Activated CD4-positive, alpha-beta memory T cell treated with anti-CD3 and anti-CD28 coated beads, Interleukin-2, amount 10 ng/mL, durations not matched to agents 7 days and 5 days (primary cell): ENCODE data around the gene VPS37B. TPM values are rescaled to one million over a fixed set of nuclear protein-coding genes. Genes with fewer than 3 reads are reported as not detected.
"Not testable (repeated sequence)": the region's sequence is repeated elsewhere in the genome, so short reads cannot be mapped to it uniquely, and the experiment has no call there.

Experiments used
- CTCF ChIA-PET: fragments of 350-600 bp; sonication (Branson Sonifier 250); formaldehyde crosslinking; loops from one replicate; lab custom pipeline; 2021; ENCODE audit warnings: antibody characterized with exemption, inconsistent platforms; lab: Charles Lee
- POLR2A ChIA-PET: fragments of 350-600 bp; sonication (Branson Sonifier 250); formaldehyde crosslinking; loops from one replicate; lab custom pipeline; 2021; ENCODE audit warnings: antibody characterized with exemption; lab: Charles Lee
- DNase-seq: peaks from one replicate; pipeline ENCODE4 v3.0.0-alpha.2; 2020
- H3K27ac Mint-ChIP-seq: one replicate; pipeline ENCODE4 v1.8.0; 2021; ENCODE audit warnings: mild to moderate bottlenecking, mixed read lengths
- H3K27me3 Mint-ChIP-seq: one replicate; pipeline ENCODE4 v1.8.0; 2021; ENCODE audit warnings: mixed read lengths
- H3K36me3 Mint-ChIP-seq: one replicate; pipeline ENCODE4 v1.8.0; 2021; ENCODE audit warnings: low read depth, mixed read lengths
- H3K4me1 Mint-ChIP-seq: one replicate; pipeline ENCODE4 v1.8.0; 2021; ENCODE audit warnings: mixed read lengths
- H3K4me3 Mint-ChIP-seq: one replicate; pipeline ENCODE4 v1.8.0; 2021; ENCODE audit warnings: mild to moderate bottlenecking, mixed read lengths
- H3K9me3 Mint-ChIP-seq: one replicate; pipeline ENCODE4 v1.8.0; 2021; ENCODE audit warnings: mixed read lengths
- total RNA-seq, 2 experiments: library from RNA; stranded (reverse); gene quantifications; one replicate each; pipeline ENCODE4 v1.2.3, GENCODE V29; 2021

VPS37B gene
- total RNA-seq, 2 experiments from 2014 or later = 27.1 to 27.7 TPM

DNA sequence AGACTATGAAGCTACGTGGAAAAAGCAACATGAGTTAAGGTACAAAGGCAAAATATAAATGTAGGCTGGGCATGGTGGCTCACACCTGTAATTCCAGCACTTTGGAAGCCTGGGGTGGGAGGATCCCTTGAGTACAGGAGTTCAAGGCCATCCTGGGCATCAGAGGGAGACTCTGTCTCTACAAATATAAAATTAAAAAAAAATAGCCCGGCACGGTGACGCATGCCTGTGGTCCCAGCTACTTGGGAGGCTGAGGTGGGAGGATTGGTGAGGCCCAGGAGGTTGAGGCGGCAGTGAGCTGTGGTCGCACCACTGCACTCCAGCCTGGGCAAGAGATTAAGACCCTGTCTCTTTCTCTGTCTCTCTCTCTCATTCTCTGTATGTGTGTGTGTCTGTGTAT, 4.0 kb upstream of the VPS37B start:
- CTCF ChIA-PET = interaction anchor here (0.9 to 1.4 kb wide), 3 partner anchors 12 to 106 kb away, joined by 3 to 7 read pairs (median 3); partner anchors contain the start of gene ABCB9
- H3K27me3 Mint-ChIP-seq = peaks cover 13% of the 10 kb centered on the region
- peaks cover 11% of the 10 kb centered on the region for H3K36me3 Mint-ChIP-seq
- POLR2A ChIA-PET = interaction anchor here (1.1 to 9.8 kb wide), 5 partner anchors 15 to 332 kb away, joined by 3 to 136 read pairs (median 5); no protein-coding TSS in a partner anchor
- peak overlapping the region; percentile 58 for H3K27ac Mint-ChIP-seq
- peaks cover 69% of the 10 kb centered on the region for H3K4me1 Mint-ChIP-seq
- DNase-seq = no peak
- peaks cover 5% of the 10 kb centered on the region for H3K9me3 Mint-ChIP-seq
- no peak overlapping the region for H3K4me3 Mint-ChIP-seq

DNA sequence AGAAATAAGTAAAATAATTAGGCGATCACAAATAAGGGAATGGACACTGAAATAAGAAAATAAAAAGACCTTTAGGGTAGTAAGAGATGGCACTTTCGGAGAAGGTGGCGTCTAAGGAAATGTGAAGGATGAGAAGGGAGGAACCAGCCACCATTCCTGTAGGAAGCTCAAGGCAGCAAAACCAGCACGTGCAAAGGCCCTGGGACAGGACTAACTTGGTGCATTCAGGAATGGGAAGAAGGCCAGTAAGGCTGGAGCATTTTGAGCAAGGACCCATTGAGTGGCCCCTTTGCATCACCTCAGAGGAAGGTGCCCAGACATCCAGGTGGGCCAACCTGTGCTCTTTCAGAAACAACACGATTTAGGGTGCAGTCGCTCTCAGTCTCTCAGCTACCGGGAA, 738 bp upstream of the VPS37B start:
- Mint-ChIP-seq H3K9me3 (peaks cover 5% of the 10 kb centered on the region), H3K4me3 (peak overlapping the region; percentile 83), H3K27ac (peak overlapping the region; percentile 70), H3K36me3 (peaks cover 24% of the 10 kb centered on the region), H3K27me3 (no peaks in the 10 kb centered on the region), H3K4me1 (peaks cover 89% of the 10 kb centered on the region)
- POLR2A ChIA-PET = interaction anchor here (1.3 to 9.8 kb wide), 4 partner anchors 12 to 50 kb away, joined by 3 to 136 read pairs (median 13); no protein-coding TSS in a partner anchor
- CTCF ChIA-PET = interaction anchor here (0.7 to 2.6 kb wide), 5 partner anchors 8 to 55 kb away, joined by 3 to 11 read pairs (median 8); no protein-coding TSS in a partner anchor
- DNase-seq = no peak

DNA sequence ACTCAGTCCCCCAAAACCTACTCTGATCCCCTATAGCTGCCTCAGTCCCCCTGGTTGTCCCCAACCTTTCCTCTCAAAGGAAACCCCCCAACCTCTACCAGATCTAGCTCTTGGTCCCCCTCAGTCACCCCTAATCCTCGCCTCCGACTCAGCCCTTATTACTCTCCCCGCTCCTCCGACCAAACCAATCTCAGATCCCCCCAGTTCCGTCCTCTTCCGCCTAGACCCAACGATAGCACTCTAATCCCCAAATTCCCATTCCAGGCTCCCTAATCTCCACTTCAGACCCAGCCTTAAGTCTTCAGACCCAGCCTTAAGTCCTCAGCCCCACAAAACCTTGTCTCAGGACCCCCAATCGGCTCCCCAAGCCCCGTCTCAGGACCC, 612 bp downstream of the VPS37B start:
- Mint-ChIP-seq H3K9me3 (peaks cover 5% of the 10 kb centered on the region), H3K27ac (peak overlapping the region; percentile 70), H3K4me3 (peak overlapping the region; percentile 83), H3K27me3 (no peaks in the 10 kb centered on the region), H3K36me3 (peaks cover 24% of the 10 kb centered on the region), H3K4me1 (peaks cover 86% of the 10 kb centered on the region)
- ChIA-PET POLR2A (interaction anchor here (0.8 to 9.8 kb wide), 5 partner anchors 10 to 333 kb away, joined by 3 to 136 read pairs (median 11); no protein-coding TSS in a partner anchor), CTCF (no interaction called here)
- DNase-seq = no peak

DNA sequence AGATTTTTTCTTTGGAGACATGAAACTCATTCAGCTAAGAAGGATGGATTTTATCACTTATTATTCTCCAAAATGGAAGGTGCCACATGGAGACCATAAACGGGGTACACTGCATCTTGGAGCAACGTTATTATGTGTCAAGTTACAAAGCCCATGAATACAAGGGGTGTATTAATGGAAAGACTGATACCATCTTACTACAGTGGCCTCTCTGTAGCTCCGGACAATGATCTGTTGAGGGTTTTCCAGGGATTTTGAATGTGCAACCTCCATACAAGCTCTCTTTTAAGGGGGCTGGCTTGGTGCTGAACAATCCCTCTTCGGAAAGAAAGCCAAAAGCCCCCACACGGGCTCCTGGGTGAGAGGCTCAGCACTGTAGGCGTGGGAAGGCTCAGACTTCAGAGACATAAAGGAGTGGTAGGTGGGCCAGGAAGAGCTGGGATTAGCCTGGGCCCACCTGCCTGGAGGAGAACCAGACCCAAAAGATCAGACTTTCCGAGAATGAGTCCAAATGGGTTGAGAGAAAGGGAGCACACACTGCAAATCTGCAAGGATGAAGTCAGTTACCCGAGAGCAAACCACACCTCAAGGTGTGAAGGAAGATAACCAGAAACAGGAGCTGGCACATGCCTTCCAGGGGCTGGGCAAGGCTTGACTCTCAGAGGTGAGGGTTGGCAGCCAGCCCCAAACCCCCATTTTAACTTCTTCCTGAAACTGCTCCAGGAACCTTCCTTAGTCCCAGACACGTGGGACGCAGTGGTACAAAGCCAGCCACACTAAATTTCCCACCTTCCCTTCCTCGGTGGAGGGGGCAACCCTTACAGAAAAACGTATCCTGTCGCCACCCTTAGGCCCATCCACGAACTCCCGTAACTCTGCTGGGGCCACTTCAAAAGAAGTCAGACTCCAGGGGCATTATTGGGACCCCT, 1.5 kb downstream of the VPS37B start:
- no peak for DNase-seq
- Mint-ChIP-seq H3K4me3 (peak overlapping the region; percentile 83), H3K27ac (peak overlapping the region; percentile 70), H3K9me3 (peaks cover 5% of the 10 kb centered on the region), H3K27me3 (no peaks in the 10 kb centered on the region), H3K36me3 (peaks cover 24% of the 10 kb centered on the region), H3K4me1 (peaks cover 85% of the 10 kb centered on the region)
- CTCF ChIA-PET = interaction anchor here (0.9 kb wide), 1 partner anchor 12 kb away, joined by 3 read pairs; no protein-coding TSS in a partner anchor
- POLR2A ChIA-PET = interaction anchor here (0.8 to 9.8 kb wide), 6 partner anchors 10 to 338 kb away, joined by 3 to 136 read pairs (median 8); partner anchors contain the start of gene MPHOSPH9

DNA sequence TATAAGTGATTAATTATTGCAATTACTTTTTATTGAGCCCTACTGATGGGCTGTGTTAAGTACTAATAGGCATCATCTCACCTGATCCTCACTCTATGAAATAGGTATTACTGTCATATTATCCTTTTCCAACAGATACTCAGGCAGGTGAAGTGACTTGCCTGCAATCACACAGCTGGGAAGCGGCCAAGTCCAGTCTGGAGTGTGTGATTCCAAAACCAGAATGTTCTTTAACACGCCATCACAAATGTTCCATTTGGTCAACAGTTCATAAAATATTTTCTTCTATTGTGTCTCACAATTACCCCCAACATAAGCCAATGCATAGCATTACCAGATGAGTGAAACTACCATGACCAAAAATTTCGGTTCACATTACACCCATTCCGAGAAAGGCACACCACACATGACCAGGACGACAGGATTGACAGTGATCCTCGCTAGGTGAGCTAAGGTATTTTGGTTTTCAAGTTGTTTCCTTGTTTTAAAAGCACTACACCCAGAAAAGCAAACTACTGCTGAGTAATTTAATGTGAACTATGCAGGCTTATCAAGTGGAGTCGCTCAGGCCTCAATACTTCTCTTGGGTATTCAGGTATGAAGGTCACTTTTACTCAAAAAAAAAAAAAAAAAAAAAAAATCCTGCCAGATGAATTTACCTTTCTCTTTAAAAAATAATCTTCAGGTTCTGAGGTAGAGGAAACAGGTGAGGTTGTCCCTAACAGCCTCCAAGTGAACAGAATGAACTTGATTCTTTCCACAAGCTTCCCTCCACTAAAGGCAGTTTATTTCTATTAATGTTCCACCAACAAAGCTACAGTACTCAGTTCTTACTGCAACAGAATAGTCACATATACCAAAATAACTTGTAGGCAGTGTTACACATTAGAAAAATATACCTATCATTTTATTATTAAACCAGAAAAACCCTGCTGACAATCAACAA, 2.4 kb downstream of the VPS37B start:
- Mint-ChIP-seq H3K4me1 (peaks cover 84% of the 10 kb centered on the region), H3K27me3 (no peaks in the 10 kb centered on the region), H3K36me3 (peaks cover 24% of the 10 kb centered on the region), H3K4me3 (peak overlapping the region; percentile 83), H3K27ac (no peak overlapping the region), H3K9me3 (peaks cover 5% of the 10 kb centered on the region)
- POLR2A ChIA-PET = interaction anchor here (1.3 to 9.8 kb wide), 5 partner anchors 9 to 339 kb away, joined by 3 to 136 read pairs (median 4); partner anchors contain the start of gene MPHOSPH9
- CTCF ChIA-PET = interaction anchor here (0.9 kb wide), 1 partner anchor 11 kb away, joined by 3 read pairs; no protein-coding TSS in a partner anchor
- no peak for DNase-seq

DNA sequence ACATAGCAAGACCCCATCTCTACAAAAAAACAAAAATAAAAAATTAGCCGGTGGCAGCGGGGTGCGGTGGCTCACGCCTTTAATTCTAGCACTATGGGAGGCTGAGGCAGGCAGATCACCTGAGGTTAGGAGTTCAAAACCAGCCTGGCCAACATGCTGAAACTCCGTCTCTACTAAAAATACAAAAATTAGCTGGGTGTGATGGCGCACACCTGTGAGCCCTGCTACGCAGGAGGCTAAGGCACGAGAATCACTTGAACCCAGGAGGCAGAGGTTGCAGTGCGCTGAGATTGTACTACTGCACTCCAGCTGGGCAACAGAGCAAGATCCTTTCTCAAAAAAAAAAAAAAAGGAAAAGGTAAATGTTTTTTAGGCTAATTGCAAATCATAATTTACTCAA, 3.2 kb downstream of the VPS37B start:
- H3K27ac Mint-ChIP-seq, H3K4me3 Mint-ChIP-seq, DNase-seq, H3K27me3 Mint-ChIP-seq, H3K9me3 Mint-ChIP-seq: not testable (repeated sequence)
- H3K36me3 Mint-ChIP-seq = peaks cover 24% of the 10 kb centered on the region
- ChIA-PET POLR2A (interaction anchor here (1.3 to 1.6 kb wide), 2 partner anchors 22 to 340 kb away, joined by 3 to 4 read pairs; partner anchors contain the start of gene MPHOSPH9), CTCF (interaction anchor here (1.4 kb wide), 1 partner anchor 32 kb away, joined by 3 read pairs; no protein-coding TSS in a partner anchor)
- peaks cover 84% of the 10 kb centered on the region for H3K4me1 Mint-ChIP-seq

DNA sequence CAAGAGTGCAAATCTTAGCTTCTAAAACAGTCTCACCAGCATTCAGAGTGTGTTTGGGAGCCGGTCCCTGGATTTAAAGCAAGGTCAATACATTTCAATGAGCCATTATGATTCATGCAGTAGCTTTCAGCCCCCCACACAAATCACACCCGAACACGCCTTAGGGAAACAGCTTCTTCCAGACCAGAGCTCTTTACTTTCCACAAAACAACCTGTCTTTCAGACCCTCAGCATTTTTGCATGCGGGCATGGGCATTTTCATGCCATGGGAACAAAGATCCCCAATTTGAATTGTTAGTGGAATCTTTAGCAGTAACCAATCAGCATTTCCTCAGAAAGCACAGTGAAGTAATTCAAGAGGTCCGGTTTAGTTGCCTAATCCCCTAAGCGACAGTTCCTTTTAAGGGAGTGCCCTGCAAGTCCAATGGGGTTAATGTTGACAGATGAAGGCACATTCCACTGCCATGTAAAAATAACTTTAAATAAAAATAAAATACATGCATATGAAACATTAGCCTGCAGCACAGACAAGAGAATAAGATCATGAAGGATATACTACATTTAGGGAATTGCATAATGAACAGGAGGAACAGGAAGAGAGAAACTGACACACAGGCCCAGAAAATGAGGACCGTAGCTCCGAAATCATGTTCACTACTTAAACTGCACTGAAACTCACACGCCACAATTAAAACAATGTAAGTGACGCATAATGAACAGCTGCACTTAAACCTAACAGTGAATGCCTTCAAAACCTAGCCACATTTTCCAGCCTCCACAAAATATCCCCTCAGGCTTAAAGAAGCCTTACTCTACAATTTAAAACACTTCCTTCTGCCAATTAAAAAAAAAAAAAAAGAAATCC, 4.0 kb downstream of the VPS37B start:
- Mint-ChIP-seq H3K36me3 (peaks cover 24% of the 10 kb centered on the region), H3K9me3 (peaks cover 5% of the 10 kb centered on the region), H3K4me3 (no peak overlapping the region), H3K27ac (no peak overlapping the region), H3K4me1 (peaks cover 84% of the 10 kb centered on the region), H3K27me3 (no peaks in the 10 kb centered on the region)
- POLR2A ChIA-PET = interaction anchor here (1.2 kb wide), 1 partner anchor 25 kb away, joined by 3 read pairs; no protein-coding TSS in a partner anchor
- CTCF ChIA-PET = interaction anchor here (1.4 kb wide), 1 partner anchor 31 kb away, joined by 3 read pairs; no protein-coding TSS in a partner anchor
- DNase-seq = no peak

DNA sequence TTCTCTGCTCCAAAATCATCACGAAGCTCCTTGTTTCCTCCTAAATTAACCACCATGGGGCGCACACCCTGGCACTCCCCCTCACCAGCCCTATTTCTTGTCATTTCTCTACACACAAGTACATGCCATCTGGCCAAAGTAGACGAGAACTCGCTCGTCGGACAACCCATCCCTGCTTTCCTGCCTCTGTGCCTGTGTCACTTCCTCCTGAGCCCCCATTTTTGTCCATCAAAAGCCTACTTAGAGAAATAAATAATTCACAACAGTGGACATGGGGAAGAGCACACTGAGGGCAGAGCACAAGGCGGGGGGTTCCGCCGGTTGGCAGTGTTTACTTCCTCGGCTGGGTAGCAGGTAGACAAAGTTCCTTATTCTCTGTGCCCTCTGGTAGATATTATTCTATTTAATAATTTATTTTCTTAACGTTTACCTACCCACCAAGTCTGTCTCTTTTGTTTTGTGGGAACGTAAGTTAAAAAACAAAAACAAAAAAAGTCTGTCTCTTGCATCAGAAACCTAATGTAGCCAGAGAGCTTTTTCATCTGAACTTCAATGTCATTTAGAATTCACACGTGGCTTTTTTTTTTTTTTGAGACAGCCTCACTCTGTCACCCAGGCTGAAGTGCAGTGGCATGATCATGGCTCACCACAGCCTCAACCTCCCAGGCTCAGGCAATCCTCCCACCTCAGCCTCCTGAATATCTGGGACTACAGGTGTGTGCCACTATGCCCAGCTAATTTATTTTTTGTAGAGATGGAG, 6.0 kb downstream of the VPS37B start:
- no peaks in the 10 kb centered on the region for H3K9me3 Mint-ChIP-seq
- POLR2A ChIA-PET = interaction anchor here (1.7 to 11.5 kb wide), 3 partner anchors 9 to 13 kb away, joined by 4 to 136 read pairs (median 6); partner anchors contain the start of gene VPS37B
- peaks cover 76% of the 10 kb centered on the region for H3K4me1 Mint-ChIP-seq
- H3K27ac Mint-ChIP-seq = peak overlapping the region; percentile 48
- CTCF ChIA-PET = interaction anchor here (2.4 kb wide), 1 partner anchor 8 kb away, joined by 11 read pairs; no protein-coding TSS in a partner anchor
- H3K4me3 Mint-ChIP-seq = peak overlapping the region; percentile 26
- no peaks in the 10 kb centered on the region for H3K27me3 Mint-ChIP-seq
- DNase-seq = no peak
- peaks cover 13% of the 10 kb centered on the region for H3K36me3 Mint-ChIP-seq

DNA sequence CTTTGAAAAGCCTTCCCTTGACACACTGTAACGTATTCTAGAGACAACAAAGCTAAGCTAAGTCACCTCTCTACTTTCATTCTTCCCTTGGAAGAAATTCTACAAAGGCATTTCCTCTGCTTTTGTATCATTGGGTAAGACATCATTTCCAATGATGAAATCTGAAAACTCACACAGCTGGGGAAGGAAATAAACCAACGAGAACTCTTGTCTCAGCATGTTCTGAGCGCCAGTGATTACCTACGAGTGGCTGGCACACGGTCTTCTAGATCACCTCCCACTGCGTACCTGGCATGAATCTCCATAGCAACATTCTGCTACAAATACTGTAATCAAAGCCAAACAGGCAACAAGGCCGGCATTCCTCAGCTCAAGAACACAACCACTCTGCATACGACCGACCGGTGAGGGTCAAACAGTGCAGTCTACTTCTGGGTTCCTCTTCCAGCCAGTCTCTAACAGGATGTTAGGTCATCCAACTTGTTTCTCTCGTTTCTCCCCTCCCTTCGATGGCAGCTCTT, 7.6 kb downstream of the VPS37B start:
- Mint-ChIP-seq H3K9me3 (no peaks in the 10 kb centered on the region), H3K4me3 (peak overlapping the region; percentile 74), H3K27me3 (no peaks in the 10 kb centered on the region), H3K27ac (peak overlapping the region; percentile 93), H3K4me1 (peaks cover 72% of the 10 kb centered on the region), H3K36me3 (peaks cover 16% of the 10 kb centered on the region)
- ChIA-PET CTCF (interaction anchor here (0.6 to 2.4 kb wide), 7 partner anchors 9 to 57 kb away, joined by 3 to 11 read pairs (median 3); no protein-coding TSS in a partner anchor), POLR2A (interaction anchor here (0.7 to 11.5 kb wide), 10 partner anchors 8 to 345 kb away, joined by 3 to 136 read pairs (median 6); partner anchors contain the start of genes MPHOSPH9, MTRFR, OGFOD2 and VPS37B)
- peak; percentile 51 for DNase-seq

DNA sequence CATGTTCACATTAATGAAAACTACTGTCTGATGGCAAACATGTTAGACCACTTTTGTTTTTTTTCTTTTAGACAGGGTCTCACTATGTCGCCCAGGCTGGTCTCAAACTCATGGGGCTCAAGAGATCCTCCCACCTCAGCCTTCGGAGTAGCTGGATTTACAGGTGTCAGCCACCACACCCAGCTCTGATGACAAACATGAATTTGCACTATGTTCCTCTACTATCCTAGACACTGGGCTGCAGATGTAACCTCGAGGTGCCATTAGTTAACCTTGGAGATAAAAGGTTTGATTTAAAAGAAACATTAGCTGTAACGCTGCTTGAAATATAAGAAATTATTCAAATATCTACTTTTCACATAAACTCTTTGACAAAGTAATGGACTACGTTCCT, 8.1 kb downstream of the VPS37B start:
- Mint-ChIP-seq H3K9me3 (no peaks in the 10 kb centered on the region), H3K4me3 (peak overlapping the region; percentile 31), H3K4me1 (peaks cover 74% of the 10 kb centered on the region), H3K36me3 (peaks cover 19% of the 10 kb centered on the region), H3K27me3 (peaks cover 3% of the 10 kb centered on the region), H3K27ac (peak overlapping the region; percentile 93)
- no peak for DNase-seq
- ChIA-PET CTCF (interaction anchor here (0.6 to 2.4 kb wide), 7 partner anchors 10 to 58 kb away, joined by 3 to 11 read pairs (median 3); no protein-coding TSS in a partner anchor), POLR2A (interaction anchor here (0.8 to 11.5 kb wide), 8 partner anchors 11 to 345 kb away, joined by 3 to 136 read pairs (median 6); partner anchors contain the start of genes MPHOSPH9, MTRFR, OGFOD2 and VPS37B)
